Prostate gland (tissue), 2 donors: Measurements from ENCODE around the gene MFAP3. TPM values are rescaled to one million over a fixed set of nuclear protein-coding genes. Genes with fewer than 3 reads are reported as not detected.

ENCODE experiments used
- DNase-seq: peaks from one replicate; pipeline ENCODE4 v3.0.0-alpha.2; 2019; ENCODE audit warnings: low spot score
- H3K27ac ChIP-seq, 2 donors: fragments of 200-600 bp; sonication (generic); 2 replicates each; pipeline ENCODE4 v1.5.1; 2017 to 2019
- H3K27me3 ChIP-seq: fragments of 200-600 bp; sonication (generic); replicated peaks from 2 replicates; pipeline ENCODE4 v1.5.1; 2019; ENCODE audit not compliant: insufficient read depth
- H3K36me3 ChIP-seq, 2 donors: fragments of 200-600 bp; sonication (generic); 1 replicate in 1 of 2; 2 replicates in 1 of 2; pipeline versions ENCODE4 v1.5.1 to v1.8.1; 2017 to 2019
- H3K4me1 ChIP-seq: fragments of 200-600 bp; sonication (generic); replicated peaks from 2 replicates; pipeline ENCODE4 v1.5.1; 2019
- H3K4me3 ChIP-seq, 2 donors: fragments of 200-600 bp; sonication (generic); 2 replicates each; pipeline ENCODE4 v1.5.1; 2017 to 2019
- H3K9me3 ChIP-seq: fragments of 200-600 bp; sonication (generic); 2 replicates; pipeline ENCODE4 v1.5.1; 2017
- POLR2A ChIP-seq: fragments of 450-650 bp; IDR thresholded peaks from one replicate; pipeline ENCODE4 v1.6.1; 2016; ENCODE audit warnings: antibody characterized with exemption, mild to moderate bottlenecking
- POLR2AphosphoS5 ChIP-seq: sonication (generic); formaldehyde crosslinking; IDR thresholded peaks from one replicate; pipeline ENCODE4 v1.6.1; 2017; ENCODE audit warnings: antibody characterized with exemption
- WGBS: methylation state at CpG from one replicate; pipeline ENCODE4 v1.1.5; 2018; 5-methylcytosine and 5-hydroxymethylcytosine counted together
- intact Hi-C: fragments of 100-400 bp; cut with DNase I; formaldehyde crosslinking; loops from one replicate; pipeline ENCODE4 v1.14.2; 2022
- total RNA-seq, 2 donors: library from RNA; depleted of rRNA; stranded (reverse); fragments of >200 nt; gene quantifications; one replicate each; pipeline ENCODE4 v1.1.0, GENCODE V29; 2016
- TF ChIP-seq, protein P1 (sequence below), 4 experiments: fragments of 200-600 bp in 2 of 4; fragments of 450-650 bp in 2 of 4; sonication (generic) in 2 of 4; IDR thresholded peaks; 1 replicate in 3 of 4; 2 replicates in 1 of 4; pipeline ENCODE4 v1.5.1; 2016 to 2019; ENCODE audit warnings: antibody characterized with exemption in 4 of 4, mild to moderate bottlenecking in 2 of 4, moderate library complexity in 2 of 4

The MFAP3 gene
- total RNA-seq, 2 donors from 2014 or later = 30.6 to 35.8 TPM

DNA sequence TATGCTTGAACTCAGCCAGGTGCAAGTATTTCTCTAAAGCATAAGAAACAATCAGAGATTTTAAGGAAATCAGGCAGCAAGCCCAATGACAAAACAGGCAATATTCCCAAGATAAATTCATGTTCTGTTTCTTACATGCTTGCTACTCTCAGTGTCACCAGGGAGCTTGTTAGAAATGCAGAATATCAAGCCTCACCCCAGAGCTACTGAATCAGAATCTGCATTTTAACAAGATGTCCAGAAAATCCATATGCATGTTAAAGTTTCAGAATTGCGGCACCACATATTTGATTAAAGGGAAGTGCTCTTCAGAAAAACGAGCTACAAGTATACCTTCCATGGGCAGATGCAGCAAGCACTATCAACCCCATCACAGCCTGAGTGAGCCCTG, 54.4 kb downstream of the MFAP3 start:
- WGBS = 75% methylated on average over 2 of the region's 2 CpGs
- Histone ChIP-seq H3K4me1 (peaks cover 4% of the 10 kb centered on the region), H3K9me3 (no peaks in the 10 kb centered on the region), H3K27ac (no peak overlapping the region), H3K27me3 (no peaks in the 10 kb centered on the region), H3K36me3 (no peaks in the 10 kb centered on the region), H3K4me3 (no peak overlapping the region)
- TF ChIP-seq POLR2AphosphoS5 (no peak), POLR2A (no peak)
- TF ChIP-seq, protein P1, sequence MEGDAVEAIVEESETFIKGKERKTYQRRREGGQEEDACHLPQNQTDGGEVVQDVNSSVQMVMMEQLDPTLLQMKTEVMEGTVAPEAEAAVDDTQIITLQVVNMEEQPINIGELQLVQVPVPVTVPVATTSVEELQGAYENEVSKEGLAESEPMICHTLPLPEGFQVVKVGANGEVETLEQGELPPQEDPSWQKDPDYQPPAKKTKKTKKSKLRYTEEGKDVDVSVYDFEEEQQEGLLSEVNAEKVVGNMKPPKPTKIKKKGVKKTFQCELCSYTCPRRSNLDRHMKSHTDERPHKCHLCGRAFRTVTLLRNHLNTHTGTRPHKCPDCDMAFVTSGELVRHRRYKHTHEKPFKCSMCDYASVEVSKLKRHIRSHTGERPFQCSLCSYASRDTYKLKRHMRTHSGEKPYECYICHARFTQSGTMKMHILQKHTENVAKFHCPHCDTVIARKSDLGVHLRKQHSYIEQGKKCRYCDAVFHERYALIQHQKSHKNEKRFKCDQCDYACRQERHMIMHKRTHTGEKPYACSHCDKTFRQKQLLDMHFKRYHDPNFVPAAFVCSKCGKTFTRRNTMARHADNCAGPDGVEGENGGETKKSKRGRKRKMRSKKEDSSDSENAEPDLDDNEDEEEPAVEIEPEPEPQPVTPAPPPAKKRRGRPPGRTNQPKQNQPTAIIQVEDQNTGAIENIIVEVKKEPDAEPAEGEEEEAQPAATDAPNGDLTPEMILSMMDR (IDR thresholded peaks at IDR 0.05) = no peak
- intact Hi-C loops = no loop called here
- no peak for DNase-seq

GRCh38 chr5:154095904-154096303, 57.1 kb downstream of the MFAP3 start:
- Histone ChIP-seq H3K27me3 (no peaks in the 10 kb centered on the region), H3K9me3 (no peaks in the 10 kb centered on the region), H3K27ac (no peak overlapping the region), H3K4me3 (no peak overlapping the region), H3K36me3 (no peaks in the 10 kb centered on the region), H3K4me1 (peaks cover 4% of the 10 kb centered on the region)
- 60% methylated on average over 7 of the region's 7 CpGs for WGBS
- intact Hi-C loops = no loop called here
- no peak for TF ChIP-seq POLR2A
- TF ChIP-seq, protein P1 (IDR thresholded peaks at IDR 0.05) = no peak
- TF ChIP-seq POLR2AphosphoS5 = no peak
- no peak for DNase-seq

DNA sequence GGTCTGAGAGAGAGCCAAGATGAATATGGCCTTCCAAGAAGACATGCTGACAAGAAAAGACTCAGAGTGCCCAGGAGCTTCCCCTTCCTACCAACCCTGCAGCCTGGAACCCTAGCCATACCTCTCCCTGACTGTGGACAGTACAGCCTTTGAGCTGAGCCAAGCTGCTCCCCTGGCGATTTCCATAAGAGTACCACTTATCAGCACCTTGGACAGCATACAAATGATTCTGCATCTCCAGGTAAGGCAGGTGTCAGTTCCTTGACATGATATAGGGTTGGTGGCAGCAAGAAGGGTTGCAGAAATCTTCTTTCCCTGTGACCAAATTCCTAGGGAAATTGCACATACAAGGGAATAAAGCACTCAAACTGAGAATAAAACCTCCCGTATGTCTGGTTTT, 58.3 kb downstream of the MFAP3 start:
- DNase-seq = no peak
- no peaks in the 10 kb centered on the region for H3K36me3 ChIP-seq
- H3K27ac ChIP-seq = no peak overlapping the region
- peaks cover 4% of the 10 kb centered on the region for H3K4me1 ChIP-seq
- no peaks in the 10 kb centered on the region for H3K9me3 ChIP-seq
- no peak overlapping the region for H3K4me3 ChIP-seq
- H3K27me3 ChIP-seq = no peaks in the 10 kb centered on the region
- TF ChIP-seq, protein P1 (IDR thresholded peaks at IDR 0.05) = no peak
- TF ChIP-seq POLR2AphosphoS5 = no peak
- TF ChIP-seq POLR2A = no peak
- 47% methylated on average over 2 of the region's 2 CpGs for WGBS
- intact Hi-C loops = no loop called here

GRCh38 chr5:154098465-154098864, 59.7 kb downstream of the MFAP3 start:
- no peak overlapping the region for H3K27ac ChIP-seq
- H3K4me3 ChIP-seq = no peak overlapping the region
- no peaks in the 10 kb centered on the region for H3K36me3 ChIP-seq
- WGBS = 84% methylated on average over 2 of the region's 2 CpGs
- intact Hi-C loops = no loop called here
- H3K4me1 ChIP-seq = no peaks in the 10 kb centered on the region
- H3K27me3 ChIP-seq = no peaks in the 10 kb centered on the region
- H3K9me3 ChIP-seq = no peaks in the 10 kb centered on the region
- DNase-seq = no peak
- TF ChIP-seq, protein P1 (IDR thresholded peaks at IDR 0.05) = no peak
- no peak for TF ChIP-seq POLR2A
- no peak for TF ChIP-seq POLR2AphosphoS5

- no peak for DNase-seq
- no peaks in the 10 kb centered on the region for H3K4me1 ChIP-seq
- no peak overlapping the region for H3K27ac ChIP-seq
- no peak overlapping the region for H3K4me3 ChIP-seq
- H3K27me3 ChIP-seq = no peaks in the 10 kb centered on the region
- H3K36me3 ChIP-seq = no peaks in the 10 kb centered on the region
- no peak for TF ChIP-seq POLR2AphosphoS5
- TF ChIP-seq, protein P1 (IDR thresholded peaks at IDR 0.05) = no peak
- no peak for TF ChIP-seq POLR2A
- no peaks in the 10 kb centered on the region for H3K9me3 ChIP-seq
- intact Hi-C loops = no loop called here
- WGBS = 100% methylated on average over 1 of the region's 1 CpG
Measured at GRCh38 chr5:154101184-154101583, 62.4 kb downstream of the MFAP3 start.
